H1 (cell line): ENCODE measurements around the gene MYPOP. TPM values are rescaled to one million over a fixed set of nuclear protein-coding genes. Genes with fewer than 3 reads are reported as not detected.

ENCODE experiments used
- ATF2 ChIP-seq: IDR thresholded peaks from 2 replicates; pipeline ENCODE4 v1.6.1; 2012; ENCODE audit warnings: low read length, inconsistent platforms
- ATF3 ChIP-seq: IDR thresholded peaks from 2 replicates; pipeline ENCODE4 v1.6.1; 2011; ENCODE audit warnings: low read depth, mild to moderate bottlenecking, low read length; ENCODE audit not compliant: insufficient read depth
- JUND ChIP-seq: IDR thresholded peaks from 2 replicates; pipeline ENCODE4 v1.6.1; 2011; ENCODE audit warnings: mild to moderate bottlenecking, improper control_type of control experiment, low read length
- PHF8 ChIP-seq: fragments of 200-600 bp; sonication (generic); conservative IDR thresholded peaks from 2 replicates; pipeline ENCODE4 v1.7.1; 2012; ENCODE audit warnings: low read depth, mild to moderate bottlenecking, inconsistent platforms, low read length, moderate library complexity
- RNF2 ChIP-seq: fragments of 200-900, 300-1000 bp; sonication (generic); IDR thresholded peaks from 2 replicates; pipeline ENCODE4 v1.7.1; 2016; ENCODE audit warnings: borderline replicate concordance, low read depth, mild to moderate bottlenecking, antibody characterized with exemption, low read length; ENCODE audit not compliant: poor library complexity, severe bottlenecking; ENCODE audit errors: missing control alignments
- SIN3A ChIP-seq, 2 experiments: IDR thresholded peaks in 1 of 2; conservative IDR thresholded peaks in 1 of 2; 2 replicates each; pipeline ENCODE4 v1.6.1; 2011 to 2012; ENCODE audit warnings: low read length in 2 of 2, improper control_type of control experiment in 1 of 2, low read depth in 1 of 2, mild to moderate bottlenecking in 1 of 2
- SP4 ChIP-seq: IDR thresholded peaks from 2 replicates; pipeline ENCODE4 v1.6.1; 2012; ENCODE audit warnings: low read length, inconsistent platforms
- TAF1 ChIP-seq: IDR thresholded peaks from 2 replicates; pipeline ENCODE4 v1.6.1; 2011; ENCODE audit warnings: mild to moderate bottlenecking, low read depth, low read length
- TCF12 ChIP-seq: IDR thresholded peaks from 2 replicates; pipeline ENCODE4 v1.6.1; 2011; ENCODE audit warnings: low read depth, mild to moderate bottlenecking, low read length
- polyA plus RNA-seq, 7 experiments: library from polyadenylated mRNA; depleted of rRNA in 3 of 7; stranded (reverse) in 5 of 7; unstranded in 2 of 7; fragments of >200 nt in 5 of 7; fragments of 200-250 nt in 2 of 7; gene quantifications; 1 replicate in 5 of 7; 2 replicates in 1 of 7; 4 replicates in 1 of 7; pipeline versions ENCODE4 v1.2.1 to v1.2.3, GENCODE V29; 2011 to 2013; ENCODE audit warnings: missing spikeins in 2 of 7, mixed read lengths in 2 of 7
- total RNA-seq: library from RNA; stranded (reverse); fragmentation: NEBNext Ultra II Directional; extraction: Animal tissue kit (Norgen Biotek cat#: 25700); gene quantifications from 2 replicates; pipeline ENCODE4 v1.2.1, GENCODE V29; 2021

Gene MYPOP
- total and polyA plus RNA-seq, 2 of the 8 experiments (the other 6 are each of a cell fraction or from before 2014, with no cell fraction given), result 3.2 to 11.1 TPM

- TF ChIP-seq SIN3A (conservative IDR thresholded peaks at IDR 0.05 in 1 of 2, IDR thresholded peaks at IDR 0.05 in 1 of 2; ENCODE audit: low read depth in 1 of 2, low read length in 2 of 2) (no peak; a peak in 1 of 4 replicates), TAF1 (0 out of 2 replicates have a peak, but pooled peaks have one; percentile 16), ATF2 (no peak), TCF12 (peak; percentile 97), SP4 (no peak), JUND (no peak), PHF8 (no peak), ATF3 (no peak), RNF2 (no peak)
These were observed 20.4 kb downstream of the MYPOP start (continued) for GRCh38 chr19:45881909-45882528.
